ENCODE measurements around the gene TBX15.
"Not testable (repeated sequence)": the region's sequence is repeated elsewhere in the genome, so short reads cannot be mapped to it uniquely, and the experiment has no call there.

TBX15 gene

GRCh38 chr1:118958140-118958539 lies 30.0 kb downstream of the TBX15 start:
- DNase-seq: no peak

GRCh38 chr1:118957579-118957978 lies 30.6 kb downstream of the TBX15 start:
- not testable (repeated sequence) for DNase-seq

GRCh38 chr1:118954301-118954905 lies 33.7 kb downstream of the TBX15 start:
- DNase-seq: no peak

GRCh38 chr1:118951270-118951936 lies 36.7 kb downstream of the TBX15 start:
- DNase-seq: no peak

GRCh38 chr1:118949315-118949714 lies 38.8 kb downstream of the TBX15 start:
- no peak for DNase-seq

- DNase-seq: no peak
Observed at GRCh38 chr1:118948846-118949245, 39.3 kb downstream of the TBX15 start.

GRCh38 chr1:118948351-118948750 lies 39.8 kb downstream of the TBX15 start:
- DNase-seq: no peak

- peak; percentile 37 for DNase-seq
Observed at GRCh38 chr1:118947790-118948189, 40.4 kb downstream of the TBX15 start.

GRCh38 chr1:118947003-118947765 lies 41.0 kb downstream of the TBX15 start:
- no peak for DNase-seq

- DNase-seq: no peak
Observed at GRCh38 chr1:118945489-118945888, 42.7 kb downstream of the TBX15 start.

- no peak for DNase-seq
Observed at GRCh38 chr1:118944546-118944945, 43.6 kb downstream of the TBX15 start.

GRCh38 chr1:118944133-118944532 lies 44.0 kb downstream of the TBX15 start:
- DNase-seq: no peak

GRCh38 chr1:118940957-118941356 lies 47.2 kb downstream of the TBX15 start:
- no peak for DNase-seq

GRCh38 chr1:118937413-118938072 lies 50.6 kb downstream of the TBX15 start:
- DNase-seq: no peak

GRCh38 chr1:118934706-118935105 lies 53.4 kb downstream of the TBX15 start:
- no peak for DNase-seq

GRCh38 chr1:118933051-118933781 lies 54.9 kb downstream of the TBX15 start:
- no peak for DNase-seq

- DNase-seq: no peak
Observed at GRCh38 chr1:118931876-118932275, 56.3 kb downstream of the TBX15 start.

GRCh38 chr1:118928739-118929554 lies 59.2 kb downstream of the TBX15 start:
- DNase-seq: no peak

GRCh38 chr1:118927427-118928187 lies 60.5 kb downstream of the TBX15 start:
- DNase-seq: no peak

GRCh38 chr1:118926261-118926660 lies 61.9 kb downstream of the TBX15 start:
- no peak for DNase-seq

- DNase-seq: no peak
Observed at GRCh38 chr1:118925651-118926050, 62.5 kb downstream of the TBX15 start.

Measured in T1000 (cell line).